K562 (cell line): Measurements from ENCODE around the gene TMC4. TPM values are rescaled to one million over a fixed set of nuclear protein-coding genes. Genes with fewer than 3 reads are reported as not detected.

Source experiments
- BRCA1 ChIP-seq, 2 experiments: fragments of 450-650 bp in 1 of 2; sonication (generic) in 1 of 2; formaldehyde crosslinking in 1 of 2; IDR thresholded peaks; 2 replicates each; pipeline versions ENCODE4 v1.5.0 to v1.6.1; 2017 to 2020; ENCODE audit warnings: mild to moderate bottlenecking in 1 of 2, missing genetic modification reagents in 1 of 2
- GATA2 ChIP-seq: sonication (generic); formaldehyde crosslinking; IDR thresholded peaks from 2 replicates; pipeline ENCODE4 v1.4.0; 2020; ENCODE audit warnings: mild to moderate bottlenecking, missing genetic modification reagents
- GTF2F1 ChIP-seq: IDR thresholded peaks from 2 replicates; pipeline ENCODE4 v1.6.1; 2011; ENCODE audit warnings: low read depth, low read length, improper control_type of control experiment
- HEY1 ChIP-seq: fragments of 250-450 bp; sonication (Bioruptor Pico); IDR thresholded peaks from 2 replicates; pipeline ENCODE4 v1.5.0; 2020; ENCODE audit warnings: mild to moderate bottlenecking, moderate library complexity, borderline replicate concordance
- HLTF ChIP-seq: fragments of 450-650 bp; IDR thresholded peaks from 2 replicates; pipeline ENCODE4 v1.6.1; 2016
- HMG20A ChIP-seq: fragments of 450-650 bp; formaldehyde crosslinking; conservative IDR thresholded peaks from 2 replicates; pipeline ENCODE4 v1.4.0; 2020; ENCODE audit warnings: mild to moderate bottlenecking, mixed read lengths
- NKRF ChIP-seq: fragments of 450-650 bp; IDR thresholded peaks from 2 replicates; pipeline ENCODE4 v1.6.1; 2016; ENCODE audit warnings: borderline replicate concordance
- RBFOX2 ChIP-seq: fragments of 200-400 bp; formaldehyde crosslinking; IDR thresholded peaks from 2 replicates; pipeline ENCODE4 v1.6.1; 2017; ENCODE audit warnings: low read depth, mild to moderate bottlenecking, low read length, moderate library complexity
- RBM22 ChIP-seq: fragments of 200-400 bp; formaldehyde crosslinking; IDR thresholded peaks from 2 replicates; pipeline ENCODE4 v1.6.1; 2018; ENCODE audit warnings: low read length, low read depth; ENCODE audit not compliant: poor library complexity, severe bottlenecking
- RCOR1 ChIP-seq, 2 experiments: IDR thresholded peaks; 2 replicates each; pipeline ENCODE4 v1.6.1; 2012; ENCODE audit warnings: low read depth in 2 of 2, low read length in 2 of 2, borderline replicate concordance in 1 of 2, improper control_type of control experiment in 1 of 2
- SNRNP70 ChIP-seq: fragments of 200-400 bp; formaldehyde crosslinking; optimal IDR thresholded peaks from 2 replicates; pipeline ENCODE3; 2017; ENCODE audit warnings: low read depth, low read length
- TOE1 ChIP-seq, 2 experiments: fragments of 450-650 bp in 1 of 2; sonication (generic) in 1 of 2; formaldehyde crosslinking in 1 of 2; IDR thresholded peaks; 2 replicates each; pipeline versions ENCODE4 v1.7.1 to v1.8.0; 2016 to 2022; ENCODE audit warnings: borderline replicate concordance in 2 of 2, mild to moderate bottlenecking in 2 of 2, antibody characterized with exemption in 1 of 2, inconsistent platforms in 1 of 2, low read depth in 1 of 2, missing genetic modification reagents in 1 of 2, moderate library complexity in 1 of 2
- U2AF1 ChIP-seq: fragments of 200-400 bp; formaldehyde crosslinking; optimal IDR thresholded peaks from 2 replicates; pipeline ENCODE3; 2017; ENCODE audit warnings: mild to moderate bottlenecking, low read depth, low read length, moderate library complexity
- ZBTB11 ChIP-seq, 3 experiments: fragments of 200-800 bp in 1 of 3; fragments of 250-450 bp in 1 of 3; fragments of 450-650 bp in 1 of 3; sonication (Bioruptor Pico) in 1 of 3; sonication (Bioruptor generic) in 1 of 3; formaldehyde crosslinking in 1 of 3; IDR thresholded peaks; 2 replicates each; pipeline versions ENCODE4 v1.6.1 to v1.8.0; 2016 to 2022; ENCODE audit warnings: mild to moderate bottlenecking in 2 of 3, missing genetic modification characterization in 2 of 3, missing compliant biosample characterization in 1 of 3, moderate library complexity in 1 of 3
- ZNF764 ChIP-seq: fragments of 250-450 bp; sonication (Bioruptor Pico); IDR thresholded peaks from 2 replicates; pipeline ENCODE4 v1.4.0; 2020; ENCODE audit warnings: low read depth, mild to moderate bottlenecking, moderate library complexity
- polyA plus RNA-seq, 8 experiments: library from polyadenylated mRNA; depleted of rRNA in 4 of 8; stranded (reverse) in 5 of 8; unstranded in 3 of 8; fragments of >200 nt; fragmentation: Nextera tagmentation in 2 of 8; fragmentation: Illumina TruSeq in 1 of 8; extraction: Ambion mirVana in 2 of 8; extraction: Trizol in 1 of 8; gene quantifications; 2 replicates each; pipeline versions ENCODE4 v1.2.1 to v1.2.3, GENCODE V29; 2011 to 2014; ENCODE audit warnings: inconsistent platforms in 1 of 8, missing spikeins in 1 of 8
- total RNA-seq, 7 experiments: library from RNA; depleted of rRNA in 6 of 7; stranded (reverse); fragments of >200 nt in 6 of 7; fragmentation: Illumina TruSeq in 2 of 7; extraction: Trizol in 2 of 7; gene quantifications; 2 replicates each; pipeline versions ENCODE4 v1.2.1 to v1.2.3, GENCODE V29; 2011 to 2021; ENCODE audit warnings: low replicate concordance in 1 of 7

TMC4 gene
- total and polyA plus RNA-seq, 9 of the 15 experiments (the other 6 are each of a cell fraction or from before 2014, with no cell fraction given) = 0.12 to 0.79 (median 0.36) TPM; not detected in 2

GRCh38 chr19:54201172-54201701, 28.3 kb upstream of the TMC4 start (continued):
- TF ChIP-seq HEY1 (no peak), SNRNP70 (peak; percentile 69), GTF2F1 (no peak), ZNF764 (CRISPR knock-in tag) (no peak), HMG20A (no peak), RBFOX2 (0 out of 2 replicates have a peak, but pooled peaks have one; percentile 13), RCOR1 (IDR thresholded peaks at IDR 0.05; ENCODE audit: borderline replicate concordance in 1 of 2, low read depth in 2 of 2, low read length in 2 of 2) (no peak), TOE1 (IDR thresholded peaks at IDR 0.05; ENCODE audit: borderline replicate concordance) (no peak), TOE1 (CRISPR knock-in tag; IDR thresholded peaks at IDR 0.05; ENCODE audit: borderline replicate concordance, low read depth) (no peak), HLTF (0 out of 2 replicates have a peak, but pooled peaks have one; percentile 16), NKRF (peak; percentile 64), BRCA1 (IDR thresholded peaks at IDR 0.05) (no peak), BRCA1 (CRISPR knock-in tag; IDR thresholded peaks at IDR 0.05) (0 out of 2 replicates have a peak, but pooled peaks have one; percentile 74), ZBTB11 (CRISPR knock-in tag; IDR thresholded peaks at IDR 0.05) (peak in 1 of 3 experiments; percentile 3; a peak in 1 of 6 replicates), RBM22 (peak; percentile 76), GATA2 (CRISPR knock-in tag) (no peak), U2AF1 (no peak)
